HG03457 (cell line): ENCODE results near the gene CCDC106.

Experiments used
- ATAC-seq: cut with Tn5 transposase; IDR thresholded peaks from one replicate; pipeline ENCODE4 v1.9.1; 2021; ENCODE audit warnings: moderate number of reproducible peaks; ENCODE audit not compliant: unreplicated experiment

CCDC106 gene

GRCh38 chr19:55650126-55650557 is 2.1 kb downstream of the CCDC106 start:
- ATAC-seq, result no peak

GRCh38 chr19:55650602-55651230 is 2.7 kb downstream of the CCDC106 start:
- no peak for ATAC-seq

- no peak for ATAC-seq
These were observed 3.2 kb downstream of the CCDC106 start for GRCh38 chr19:55651236-55651635.

GRCh38 chr19:55652311-55653128 is 4.5 kb downstream of the CCDC106 start:
- no peak for ATAC-seq

GRCh38 chr19:55653651-55654322 is 5.8 kb downstream of the CCDC106 start:
- ATAC-seq, result peak; percentile 34

- ATAC-seq, result peak; percentile 53
These were observed 6.4 kb downstream of the CCDC106 start for GRCh38 chr19:55654323-55654867.

GRCh38 chr19:55654868-55655647 is 7.0 kb downstream of the CCDC106 start, which contains the start of gene U2AF2:
Gene U2AF2, plus strand, starts transcription at chr19:55655035. Its CDS starts 70 bp downstream, at chr19:55655105.
- ATAC-seq, result peak; percentile 23

- ATAC-seq, result no peak
These were observed 7.6 kb downstream of the CCDC106 start for GRCh38 chr19:55655648-55656040.

GRCh38 chr19:55656552-55656951 is 8.5 kb downstream of the CCDC106 start:
- ATAC-seq, result no peak

- no peak for ATAC-seq
These were observed 9.2 kb downstream of the CCDC106 start for GRCh38 chr19:55656988-55657747.

- ATAC-seq, result no peak
These were observed 10.9 kb downstream of the CCDC106 start for GRCh38 chr19:55658846-55659459.

GRCh38 chr19:55659822-55660221 is 11.8 kb downstream of the CCDC106 start:
- ATAC-seq, result no peak

GRCh38 chr19:55660404-55660803 is 12.4 kb downstream of the CCDC106 start:
- ATAC-seq, result no peak

GRCh38 chr19:55660991-55661390 is 13.0 kb downstream of the CCDC106 start:
- no peak for ATAC-seq

GRCh38 chr19:55661826-55662225 is 13.8 kb downstream of the CCDC106 start:
- no peak for ATAC-seq

GRCh38 chr19:55663846-55664536 is 16.0 kb downstream of the CCDC106 start:
- ATAC-seq, result no peak

GRCh38 chr19:55666343-55667005 is 18.5 kb downstream of the CCDC106 start:
- ATAC-seq, result no peak

- no peak for ATAC-seq
These were observed 19.0 kb downstream of the CCDC106 start for GRCh38 chr19:55667006-55667381.
